ENCODE data around the gene SUCLG1. TPM values are rescaled to one million over a fixed set of nuclear protein-coding genes. Genes with fewer than 3 reads are reported as not detected.
"Not testable (repeated sequence)": the region's sequence is repeated elsewhere in the genome, so short reads cannot be mapped to it uniquely, and the experiment has no call there.

The SUCLG1 gene
- total RNA-seq, 1 donor from 2014 or later = 74.2 TPM

- no peak for DNase-seq (ENCODE audit: low read depth in 2 of 2)
Observed at GRCh38 chr2:84421197-84421596, 37.9 kb downstream of the SUCLG1 start.

GRCh38 chr2:84417453-84418145 lies 41.5 kb downstream of the SUCLG1 start:
- no peak for DNase-seq (ENCODE audit: low read depth in 2 of 2)

DNA sequence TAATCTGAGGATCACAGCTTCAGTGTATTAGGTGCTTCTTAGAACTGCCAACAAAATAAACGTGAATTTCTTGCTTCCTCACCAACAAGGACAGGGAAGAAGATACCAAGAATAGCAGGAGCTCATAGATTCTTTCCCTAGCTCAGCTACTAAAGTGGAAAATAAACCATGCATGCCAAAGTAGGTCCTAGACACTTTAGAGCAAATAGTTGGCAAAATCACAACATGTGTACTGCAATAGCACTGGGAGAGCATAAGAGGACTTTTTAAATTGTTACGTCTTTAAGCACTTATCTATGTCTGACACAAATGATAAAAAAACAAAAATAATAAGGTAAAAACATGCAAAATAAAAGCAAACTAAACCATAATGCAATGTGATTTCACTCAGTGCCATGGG lies 49.5 kb downstream of the SUCLG1 start:
- DNase-seq (ENCODE audit: low read depth in 2 of 2) = no peak

- DNase-seq (ENCODE audit: low read depth in 2 of 2) = not testable (repeated sequence)
Observed at GRCh38 chr2:84402111-84402510, 57.0 kb downstream of the SUCLG1 start.

DNA sequence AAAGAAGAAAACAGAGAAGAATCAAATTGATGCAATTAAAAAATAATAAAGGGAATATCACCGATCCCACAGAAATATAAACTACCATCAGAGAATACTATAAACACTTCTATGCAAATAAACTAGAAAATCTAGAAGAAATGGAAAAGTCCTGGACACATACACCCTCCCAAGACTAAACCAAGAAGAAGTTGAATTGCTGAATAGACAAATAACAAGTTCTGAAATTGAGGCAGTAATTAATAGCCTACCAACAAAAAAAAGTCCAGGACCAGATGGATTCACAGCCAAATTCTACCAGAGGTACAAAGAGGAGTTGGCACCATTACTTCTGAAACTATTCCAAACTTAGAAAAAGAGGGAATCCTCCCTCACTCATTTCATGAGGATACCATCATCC lies 59.2 kb downstream of the SUCLG1 start:
- not testable (repeated sequence) for DNase-seq (ENCODE audit: low read depth in 2 of 2)

GRCh38 chr2:84395820-84396219 lies 63.3 kb downstream of the SUCLG1 start:
- no peak for DNase-seq (ENCODE audit: low read depth in 2 of 2)

DNA sequence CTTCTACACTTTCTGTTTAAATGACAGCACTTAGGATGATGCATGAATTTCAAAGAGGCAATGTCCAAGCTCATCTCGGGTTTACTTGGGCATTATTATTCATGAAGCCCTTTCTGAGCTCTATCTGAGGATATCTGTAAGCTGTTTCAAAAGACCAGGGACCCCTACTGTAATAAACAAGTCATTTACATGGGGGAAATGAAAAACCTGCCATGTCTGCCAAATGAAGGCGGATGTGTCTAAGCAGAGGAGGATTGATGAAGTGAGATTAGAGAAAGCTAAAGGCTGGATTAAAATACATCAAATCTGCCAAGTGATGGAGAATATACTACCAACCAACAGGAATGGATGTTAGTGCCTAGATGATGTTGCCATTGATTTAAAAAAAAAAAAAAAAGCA lies 64.5 kb downstream of the SUCLG1 start:
- DNase-seq (ENCODE audit: low read depth in 2 of 2) = no peak

DNA sequence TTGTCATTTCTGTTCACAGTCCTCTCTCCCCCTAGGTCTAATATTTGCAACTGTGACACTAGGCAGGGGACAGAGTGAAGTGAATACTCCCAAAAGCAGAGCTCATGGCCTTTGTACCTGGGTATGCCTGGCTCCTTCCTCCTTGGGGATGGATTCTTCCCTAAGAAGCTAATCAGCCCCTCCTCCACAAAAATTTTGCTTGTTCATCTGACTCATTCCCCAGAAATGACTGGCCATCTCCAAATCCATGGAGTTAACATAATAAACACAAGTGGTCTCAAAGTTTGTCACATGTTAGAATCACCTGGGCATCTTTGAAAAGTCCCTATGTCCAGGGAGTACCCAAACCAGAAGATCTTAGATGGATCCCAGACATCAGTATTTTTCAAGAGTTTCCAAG lies 65.3 kb downstream of the SUCLG1 start:
- DNase-seq (ENCODE audit: low read depth in 2 of 2) = no peak

GRCh38 chr2:84389794-84390193 lies 69.3 kb downstream of the SUCLG1 start:
- DNase-seq (ENCODE audit: low read depth in 2 of 2) = no peak

DNA sequence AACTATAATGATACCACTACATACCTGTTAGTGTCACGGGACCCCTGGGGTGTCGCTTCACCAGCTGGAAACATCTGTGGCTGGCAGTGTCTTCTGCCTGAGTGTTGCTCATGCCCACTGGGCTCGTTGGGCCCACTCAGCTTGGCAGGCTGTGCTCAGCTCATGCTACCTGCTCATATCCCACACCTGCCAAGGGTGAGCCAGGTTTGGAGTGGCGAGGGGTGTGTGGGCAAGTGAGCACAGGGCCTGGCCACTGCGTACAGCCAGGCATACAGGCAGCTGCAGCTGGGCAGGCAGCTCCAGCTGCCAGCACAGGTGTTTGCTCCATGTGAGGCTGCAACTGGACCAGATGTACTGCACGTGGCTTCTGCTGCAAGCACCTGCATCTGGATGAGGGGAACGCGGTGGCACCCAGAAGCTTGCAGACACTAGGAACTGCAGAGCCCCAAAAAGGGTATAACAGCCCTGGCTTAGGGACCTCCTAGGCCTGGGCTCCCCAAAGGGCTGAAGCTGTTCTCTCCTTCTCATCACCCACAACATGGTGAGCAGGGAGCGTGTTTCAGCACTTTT lies 70.1 kb downstream of the SUCLG1 start:
- DNase-seq (ENCODE audit: low read depth in 2 of 2) = no peak

DNA sequence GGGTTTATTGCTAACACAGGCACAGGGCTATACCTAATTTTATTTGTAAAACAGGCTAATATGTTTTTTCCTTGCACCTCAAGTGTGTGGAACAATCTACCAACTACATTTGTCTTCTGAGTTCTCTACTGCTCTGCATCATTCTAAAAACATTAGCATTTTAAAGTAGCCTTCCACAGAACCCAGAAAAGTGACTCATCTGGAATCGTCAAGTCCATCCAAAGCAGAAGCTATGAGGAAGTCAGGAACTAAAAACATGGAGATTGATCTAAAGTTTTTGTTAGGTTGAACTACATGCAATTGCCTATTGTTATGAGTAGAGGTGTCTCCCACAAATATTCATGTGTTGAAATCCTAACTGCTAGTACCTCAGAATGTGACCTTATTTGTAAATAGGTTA lies 70.9 kb downstream of the SUCLG1 start:
- DNase-seq (ENCODE audit: low read depth in 2 of 2) = no peak

DNA sequence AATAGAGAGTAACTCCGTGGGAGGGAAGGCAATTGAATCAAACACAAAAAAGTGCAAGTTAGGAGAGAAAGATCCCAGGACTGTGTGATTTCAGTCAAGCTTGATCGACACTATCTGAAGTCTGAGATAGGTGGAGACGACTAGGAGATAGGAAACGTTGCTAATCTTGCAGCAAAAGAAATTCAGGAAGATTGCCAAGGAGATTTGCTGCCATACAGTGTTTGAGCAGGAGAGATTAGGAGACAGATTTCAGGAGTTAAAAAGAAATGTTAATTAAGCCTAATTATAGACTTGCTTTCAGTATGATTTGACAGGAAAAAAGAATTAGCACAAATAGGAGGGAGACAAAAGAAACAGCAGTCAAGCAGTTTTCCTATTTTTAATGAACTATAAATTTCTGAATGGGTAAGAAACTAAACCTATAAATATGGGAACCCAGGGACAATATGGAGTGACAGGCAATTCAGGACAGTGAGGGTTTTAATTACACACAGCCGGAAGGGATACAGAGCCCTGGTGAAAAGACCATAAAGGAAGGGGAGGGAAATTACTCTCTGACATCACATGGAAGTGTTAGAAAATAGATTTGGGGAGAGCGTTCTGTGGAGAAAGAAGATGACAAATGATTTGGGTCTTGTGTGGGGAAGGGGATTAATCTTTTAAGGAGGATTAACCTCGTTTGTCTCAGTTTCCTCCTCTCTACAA lies 72.6 kb downstream of the SUCLG1 start:
- DNase-seq (ENCODE audit: low read depth in 2 of 2) = no peak

- no peak for DNase-seq (ENCODE audit: low read depth in 2 of 2)
Observed at GRCh38 chr2:84383271-84383670, 75.8 kb downstream of the SUCLG1 start.

GRCh38 chr2:84380875-84381274 lies 78.2 kb downstream of the SUCLG1 start:
- DNase-seq (ENCODE audit: low read depth in 2 of 2) = no peak

GRCh38 chr2:84378960-84379359 lies 80.1 kb downstream of the SUCLG1 start:
- no peak for DNase-seq (ENCODE audit: low read depth in 2 of 2)

DNA sequence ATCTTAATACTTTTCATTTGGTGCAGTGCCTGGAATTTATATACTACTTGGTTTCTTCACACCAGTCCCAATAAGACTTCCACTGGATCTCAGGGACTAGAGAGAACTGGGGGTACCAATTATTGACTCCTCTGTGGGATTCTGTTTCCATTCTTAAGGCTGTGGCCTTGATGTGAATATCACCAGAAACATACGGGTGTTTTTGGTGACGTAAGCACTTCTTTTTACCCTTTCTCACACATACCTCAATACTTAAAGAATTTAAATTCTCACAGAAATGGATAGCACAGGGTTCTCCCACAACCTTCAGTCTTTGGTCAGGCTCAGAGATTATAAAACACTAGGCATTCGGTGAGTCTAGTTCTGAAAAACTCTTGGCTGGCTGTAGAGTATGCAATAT lies 84.1 kb downstream of the SUCLG1 start:
- DNase-seq (ENCODE audit: low read depth in 2 of 2) = no peak

- no peak for DNase-seq (ENCODE audit: low read depth in 2 of 2)
Observed at GRCh38 chr2:84373866-84374265, 85.2 kb downstream of the SUCLG1 start.

Other genes starting within 250 kb of the SUCLG1 start
- under 0.01 TPM in 2 replicates for gene DNAH6, start 57.2 kb upstream of the SUCLG1 start, total RNA-seq

Data from dermis microvascular lymphatic vessel endothelial cell (primary cell).